Measurements from ENCODE around the gene RAC3. TPM values are rescaled to one million over a fixed set of nuclear protein-coding genes. Genes with fewer than 3 reads are reported as not detected.

RAC3 gene
- total RNA-seq, 1 donor from 2014 or later = not detected

DNA sequence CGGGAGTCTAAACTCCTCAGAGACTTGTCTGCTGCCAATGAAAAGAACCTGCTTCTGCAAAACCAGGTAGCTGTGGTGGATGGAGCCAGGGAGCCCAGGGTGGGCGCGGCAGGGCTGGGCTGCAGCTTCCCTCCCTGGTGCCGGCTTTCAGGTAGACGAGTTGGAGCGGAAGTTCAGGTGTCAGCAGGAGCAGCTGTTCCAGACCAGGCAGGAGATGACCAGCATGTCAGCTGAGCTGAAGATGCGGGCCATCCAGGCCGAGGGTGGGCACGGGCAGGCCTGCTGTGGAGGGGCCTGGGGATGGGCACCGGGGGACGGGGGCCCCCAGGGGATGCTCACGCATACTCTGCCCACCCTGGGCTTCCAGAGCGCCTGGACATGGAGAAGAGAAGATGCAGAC, 3.2 kb upstream of the RAC3 start:
- no peak overlapping the region for H3K4me3 ChIP-seq
- no peak for DNase-seq (ENCODE audit: low spot score in 2 of 2)
- H3K27ac ChIP-seq = no peak overlapping the region
- peaks cover 8% of the 10 kb centered on the region for H3K27me3 ChIP-seq
- H3K9me3 ChIP-seq = no peaks in the 10 kb centered on the region
- TF ChIP-seq, protein P1, sequence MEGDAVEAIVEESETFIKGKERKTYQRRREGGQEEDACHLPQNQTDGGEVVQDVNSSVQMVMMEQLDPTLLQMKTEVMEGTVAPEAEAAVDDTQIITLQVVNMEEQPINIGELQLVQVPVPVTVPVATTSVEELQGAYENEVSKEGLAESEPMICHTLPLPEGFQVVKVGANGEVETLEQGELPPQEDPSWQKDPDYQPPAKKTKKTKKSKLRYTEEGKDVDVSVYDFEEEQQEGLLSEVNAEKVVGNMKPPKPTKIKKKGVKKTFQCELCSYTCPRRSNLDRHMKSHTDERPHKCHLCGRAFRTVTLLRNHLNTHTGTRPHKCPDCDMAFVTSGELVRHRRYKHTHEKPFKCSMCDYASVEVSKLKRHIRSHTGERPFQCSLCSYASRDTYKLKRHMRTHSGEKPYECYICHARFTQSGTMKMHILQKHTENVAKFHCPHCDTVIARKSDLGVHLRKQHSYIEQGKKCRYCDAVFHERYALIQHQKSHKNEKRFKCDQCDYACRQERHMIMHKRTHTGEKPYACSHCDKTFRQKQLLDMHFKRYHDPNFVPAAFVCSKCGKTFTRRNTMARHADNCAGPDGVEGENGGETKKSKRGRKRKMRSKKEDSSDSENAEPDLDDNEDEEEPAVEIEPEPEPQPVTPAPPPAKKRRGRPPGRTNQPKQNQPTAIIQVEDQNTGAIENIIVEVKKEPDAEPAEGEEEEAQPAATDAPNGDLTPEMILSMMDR (IDR thresholded peaks at IDR 0.05) = no peak
- intact Hi-C loops (cut with DNase I) = no loop called here
- peaks cover 10 to 25% of the 10 kb centered on the region in 2 donors for H3K4me1 ChIP-seq
- H3K36me3 ChIP-seq = no peaks in the 10 kb centered on the region

- intact Hi-C loops (cut with DNase I) = no loop called here
- TF ChIP-seq, protein P1 (IDR thresholded peaks at IDR 0.05) = no peak
- peaks cover 10 to 20% of the 10 kb centered on the region in 2 donors for H3K4me1 ChIP-seq
- H3K27ac ChIP-seq = no peak overlapping the region
- peaks cover 8% of the 10 kb centered on the region for H3K27me3 ChIP-seq
- H3K36me3 ChIP-seq = no peaks in the 10 kb centered on the region
- no peak overlapping the region for H3K4me3 ChIP-seq
- no peaks in the 10 kb centered on the region for H3K9me3 ChIP-seq
- DNase-seq (ENCODE audit: low spot score in 2 of 2) = no peak
These were observed 2.5 kb upstream of the RAC3 start for GRCh38 chr17:82028966-82029365.

DNA sequence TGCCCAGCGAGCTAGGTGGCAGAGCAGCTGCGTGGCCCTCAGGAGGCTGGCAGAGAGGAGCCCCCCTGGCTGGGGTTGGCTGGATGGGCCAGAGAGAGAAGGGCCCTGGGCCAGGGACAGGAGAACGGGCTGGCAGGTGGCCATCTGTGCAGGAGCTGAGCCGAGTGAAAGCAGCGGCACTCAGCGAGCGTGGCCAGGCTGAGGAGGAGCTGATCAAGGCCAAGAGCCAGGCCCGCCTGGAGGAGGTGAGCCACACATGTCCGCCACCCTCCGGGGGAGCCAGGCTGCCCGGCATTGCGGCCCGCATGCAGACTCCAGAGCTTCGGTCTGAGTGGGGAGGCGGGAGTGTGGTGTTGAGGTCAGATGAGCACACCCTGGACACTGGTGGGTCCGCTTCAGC, 2.1 kb upstream of the RAC3 start:
- no peaks in the 10 kb centered on the region for H3K9me3 ChIP-seq
- H3K36me3 ChIP-seq = no peaks in the 10 kb centered on the region
- H3K4me1 ChIP-seq = peaks cover 10 to 18% of the 10 kb centered on the region in 2 donors
- intact Hi-C loops (cut with DNase I) = no loop called here
- DNase-seq (ENCODE audit: low spot score in 2 of 2) = no peak
- no peak overlapping the region for H3K4me3 ChIP-seq
- TF ChIP-seq, protein P1 (IDR thresholded peaks at IDR 0.05) = no peak
- no peak overlapping the region for H3K27ac ChIP-seq
- H3K27me3 ChIP-seq = peaks cover 8% of the 10 kb centered on the region

DNA sequence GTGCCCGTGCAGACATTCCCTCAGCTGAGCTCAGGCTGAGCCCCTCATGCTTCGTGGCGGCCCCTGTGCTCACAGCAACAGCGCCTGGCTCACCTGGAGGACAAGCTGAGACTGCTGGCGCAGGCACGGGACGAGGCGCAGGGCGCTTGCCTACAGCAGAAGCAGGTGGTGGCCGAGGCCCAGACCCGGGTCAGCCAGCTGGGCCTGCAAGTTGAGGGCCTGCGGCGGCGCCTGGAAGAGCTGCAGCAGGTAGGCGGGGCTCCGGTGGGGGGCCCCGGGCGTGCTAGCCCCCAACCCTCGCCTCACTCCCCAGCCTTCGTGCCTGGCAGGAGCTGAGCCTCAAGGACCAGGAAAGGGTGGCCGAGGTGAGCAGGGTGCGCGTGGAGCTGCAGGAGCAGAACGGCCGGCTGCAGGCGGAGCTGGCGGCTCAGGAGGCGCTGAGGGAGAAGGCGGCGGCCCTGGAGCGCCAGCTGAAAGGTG, 1.4 kb upstream of the RAC3 start:
- H3K9me3 ChIP-seq = no peaks in the 10 kb centered on the region
- H3K36me3 ChIP-seq = no peaks in the 10 kb centered on the region
- peaks cover 8% of the 10 kb centered on the region for H3K27me3 ChIP-seq
- H3K4me3 ChIP-seq = peak overlapping the region; percentile 52 to 71
- TF ChIP-seq, protein P1 (IDR thresholded peaks at IDR 0.05) = no peak
- no peak overlapping the region for H3K27ac ChIP-seq
- DNase-seq (ENCODE audit: low spot score in 2 of 2) = no peak
- intact Hi-C loops (cut with DNase I) = loop anchor here (1.0 kb wide), 1 partner anchor 124 kb away; no protein-coding TSS in a partner anchor
- H3K4me1 ChIP-seq = peaks cover 10 to 18% of the 10 kb centered on the region in 2 donors

GRCh38 chr17:82030470-82031302, 792 bp upstream of the RAC3 start:
- Histone ChIP-seq H3K27ac (no peak overlapping the region), H3K27me3 (peaks cover 8% of the 10 kb centered on the region), H3K4me1 (peaks cover 10 to 18% of the 10 kb centered on the region in 2 donors), H3K9me3 (no peaks in the 10 kb centered on the region), H3K4me3 (peak overlapping the region; percentile 52 to 71), H3K36me3 (no peaks in the 10 kb centered on the region)
- intact Hi-C loops (cut with DNase I) = loop anchor here (1.0 kb wide), 1 partner anchor 124 kb away; no protein-coding TSS in a partner anchor
- DNase-seq (ENCODE audit: low spot score in 2 of 2) = peak in 1 of 2 donors; percentile 82
- TF ChIP-seq, protein P1 (IDR thresholded peaks at IDR 0.05) = peak; percentile 92 to 98 (median 95)

Data from ascending aorta (tissue), 2 donors.